Fibroblast of the aortic adventitia (primary cell): ENCODE data around the gene SHANK1. TPM values are rescaled to one million over a fixed set of nuclear protein-coding genes. Genes with fewer than 3 reads are reported as not detected.
"Not testable (repeated sequence)": the region's sequence is repeated elsewhere in the genome, so short reads cannot be mapped to it uniquely, and the experiment has no call there.

Source experiments
- DNase-seq: peaks from one replicate; pipeline ENCODE4 v3.0.0-alpha.2; 2010; ENCODE audit warnings: low read depth
- H3K4me3 ChIP-seq: 2 replicates; pipeline ENCODE4 v1.5.1; 2011; ENCODE audit warnings: low read depth, mild to moderate bottlenecking, control low read depth, low read length, moderate library complexity
- CTCF ChIP-seq: IDR thresholded peaks from 2 replicates; pipeline ENCODE4 v1.5.1; 2011; ENCODE audit warnings: mild to moderate bottlenecking, low read length, control low read depth, inconsistent platforms; ENCODE audit not compliant: insufficient read depth
- total RNA-seq: library from RNA; depleted of rRNA; stranded (reverse); fragments of >200 nt; gene quantifications from 2 replicates; pipeline ENCODE4 v1.2.3, GENCODE V29; 2012; ENCODE audit warnings: low replicate concordance

The SHANK1 gene
- total RNA-seq, 1 donor: 4.2 TPM

- no peak overlapping the region for H3K4me3 ChIP-seq
- no peak for TF ChIP-seq CTCF
- no peak for DNase-seq
These were observed 34.3 kb upstream of the SHANK1 start for GRCh38 chr19:50753879-50754278.

- TF ChIP-seq CTCF: no peak
- no peak for DNase-seq
- H3K4me3 ChIP-seq: no peak overlapping the region
These were observed 30.4 kb upstream of the SHANK1 start for GRCh38 chr19:50750010-50750409.

DNA sequence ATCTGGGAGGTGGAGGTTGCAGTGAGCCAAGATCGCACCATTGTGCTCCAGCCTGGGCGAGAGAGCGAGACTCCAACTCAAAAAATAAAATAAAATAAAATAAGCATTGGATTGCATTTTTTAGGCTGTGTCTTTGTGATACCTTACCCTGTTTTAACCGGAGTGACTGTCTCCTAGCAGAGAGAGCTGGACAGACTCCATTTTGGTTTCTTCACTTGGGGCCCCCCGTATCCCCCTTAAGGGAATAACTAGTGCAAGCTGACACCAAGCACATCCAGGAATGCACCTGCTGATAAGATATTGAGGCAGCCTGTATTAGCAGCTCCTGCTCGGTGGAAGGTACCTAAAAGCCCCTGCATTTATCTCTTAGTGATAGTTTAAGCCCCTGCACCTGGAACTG is 29.9 kb upstream of the SHANK1 start:
- H3K4me3 ChIP-seq: no peak overlapping the region
- no peak for DNase-seq
- no peak for TF ChIP-seq CTCF

DNA sequence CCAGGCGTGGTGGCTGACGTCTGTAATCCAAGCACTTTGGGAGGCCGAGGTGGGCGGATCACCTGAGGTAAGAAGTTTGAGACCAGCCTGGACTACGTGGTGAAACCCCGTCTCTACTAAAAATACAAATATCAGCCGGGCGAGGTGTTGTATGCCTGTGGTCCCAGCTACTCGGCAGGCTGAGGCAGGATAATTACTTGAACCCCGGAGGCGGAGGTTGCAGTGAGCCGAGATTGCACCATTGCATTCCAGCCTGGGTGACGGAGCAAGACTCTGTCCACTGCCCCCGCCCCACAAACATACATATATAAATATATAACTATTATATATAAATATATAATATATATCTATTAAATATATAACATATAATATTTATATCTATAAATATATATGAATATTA is 27.5 kb upstream of the SHANK1 start:
- not testable (repeated sequence) for DNase-seq, H3K4me3 ChIP-seq

GRCh38 chr19:50745221-50745620 is 25.6 kb upstream of the SHANK1 start:
- TF ChIP-seq CTCF: no peak
- no peak for DNase-seq

GRCh38 chr19:50743537-50743936 is 23.9 kb upstream of the SHANK1 start:
- H3K4me3 ChIP-seq: no peak overlapping the region
- no peak for DNase-seq
- no peak for TF ChIP-seq CTCF

More at GRCh38 chr19:50745221-50745620, 25.6 kb upstream of the SHANK1 start:
- no peak overlapping the region for H3K4me3 ChIP-seq

GRCh38 chr19:50741179-50741933 is 21.8 kb upstream of the SHANK1 start:
- no peak for TF ChIP-seq CTCF
- DNase-seq: no peak
- H3K4me3 ChIP-seq: no peak overlapping the region
